GM03348 (cell line): ENCODE results near the gene KSR2.
"Not testable (repeated sequence)": the region's sequence is repeated elsewhere in the genome, so short reads cannot be mapped to it uniquely, and the experiment has no call there.

Experiments used
- DNase-seq: peaks from one replicate; pipeline ENCODE4 v3.0.0; 2012; ENCODE audit warnings: low spot score

KSR2 gene

GRCh38 chr12:117967512-117967911 lies 1.3 kb downstream of the KSR2 start:
- no peak for DNase-seq

GRCh38 chr12:117967043-117967442 lies 1.7 kb downstream of the KSR2 start:
- no peak for DNase-seq

- DNase-seq = no peak
Measured at GRCh38 chr12:117966511-117966910, 2.3 kb downstream of the KSR2 start.

GRCh38 chr12:117963836-117964235 lies 5.0 kb downstream of the KSR2 start:
- no peak for DNase-seq

GRCh38 chr12:117936722-117937484 lies 31.9 kb downstream of the KSR2 start:
- no peak for DNase-seq

GRCh38 chr12:117933545-117933944 lies 35.2 kb downstream of the KSR2 start:
- DNase-seq = no peak

GRCh38 chr12:117926391-117926899 lies 42.3 kb downstream of the KSR2 start:
- no peak for DNase-seq

GRCh38 chr12:117921929-117922777 lies 46.6 kb downstream of the KSR2 start:
- no peak for DNase-seq

GRCh38 chr12:117919479-117919878 lies 49.3 kb downstream of the KSR2 start:
- DNase-seq = no peak

GRCh38 chr12:117914686-117915085 lies 54.1 kb downstream of the KSR2 start:
- no peak for DNase-seq

GRCh38 chr12:117912756-117913155 lies 56.0 kb downstream of the KSR2 start:
- DNase-seq = no peak

GRCh38 chr12:117908411-117908810 lies 60.4 kb downstream of the KSR2 start:
- DNase-seq = no peak

- DNase-seq = no peak
Measured at GRCh38 chr12:117907108-117907689, 61.6 kb downstream of the KSR2 start.

GRCh38 chr12:117904051-117904450 lies 64.7 kb downstream of the KSR2 start:
- no peak for DNase-seq

GRCh38 chr12:117903110-117903840 lies 65.5 kb downstream of the KSR2 start:
- DNase-seq = no peak

- no peak for DNase-seq
Measured at GRCh38 chr12:117901631-117902030, 67.2 kb downstream of the KSR2 start.

- peak; percentile 8 for DNase-seq
Measured at GRCh38 chr12:117900561-117900960, 68.2 kb downstream of the KSR2 start.

GRCh38 chr12:117897372-117898161 lies 71.2 kb downstream of the KSR2 start:
- DNase-seq = no peak

GRCh38 chr12:117896009-117896408 lies 72.8 kb downstream of the KSR2 start:
- DNase-seq = no peak

GRCh38 chr12:117892441-117892840 lies 76.3 kb downstream of the KSR2 start:
- DNase-seq = no peak

- DNase-seq = not testable (repeated sequence)
Measured at GRCh38 chr12:117891265-117891664, 77.5 kb downstream of the KSR2 start.
